Upper lobe of left lung (tissue), 4 donors: ENCODE data around the gene GLP1R.

Experiments used
- CTCF ChIP-seq, 6 experiments: fragments of 450-650 bp in 4 of 6; fragments of 200-600 bp in 2 of 6; sonication (generic) in 2 of 6; IDR thresholded peaks; one replicate each; pipeline ENCODE4 v1.5.1; 2016 to 2019; ENCODE audit warnings: antibody characterized with exemption in 6 of 6
- POLR2A ChIP-seq, 4 donors: fragments of 450-650 bp; IDR thresholded peaks; one replicate each; pipeline ENCODE4 v1.5.1; 2016 to 2017; ENCODE audit warnings: antibody characterized with exemption in 4 of 4, mild to moderate bottlenecking in 2 of 4
- POLR2AphosphoS5 ChIP-seq, 2 donors: sonication (generic); formaldehyde crosslinking; IDR thresholded peaks; one replicate each; pipeline ENCODE4 v1.5.1; 2017; ENCODE audit warnings: antibody characterized with exemption in 2 of 2

GRCh38 chr6:39021041-39021440 lies 27.5 kb upstream of the GLP1R start:
- TF ChIP-seq CTCF (IDR thresholded peaks at IDR 0.05): no peak
- no peak for TF ChIP-seq POLR2AphosphoS5 (IDR thresholded peaks at IDR 0.05)
- TF ChIP-seq POLR2A (IDR thresholded peaks at IDR 0.05): no peak
